CD4-positive, CD25-positive, alpha-beta regulatory T cell (primary cell): ENCODE measurements around the gene IRX3. TPM values are rescaled to one million over a fixed set of nuclear protein-coding genes. Genes with fewer than 3 reads are reported as not detected.

Source experiments
- ATAC-seq, 2 donors: fragments of 150-1000 bp; cut with Tn5 transposase; one replicate each; pipeline ENCODE4 v1.10.0; 2021; ENCODE audit warnings: low read depth in 2 of 2, moderate number of reproducible peaks in 2 of 2, moderate library complexity in 1 of 2
- DNase-seq, 3 donors: peaks; one replicate each; pipeline versions ENCODE4 v3.0.0 to v3.0.0-alpha.2; 2012 to 2022; ENCODE audit warnings: mixed read lengths in 1 of 3
- H3K27ac ChIP-seq: one replicate; pipeline ENCODE4 v1.7.0; 2013; ENCODE audit warnings: mild to moderate bottlenecking, low read length; ENCODE audit not compliant: insufficient read depth, poor library complexity, severe bottlenecking
- H3K27me3 ChIP-seq: one replicate; pipeline ENCODE4 v1.7.0; 2013; ENCODE audit warnings: low read length; ENCODE audit not compliant: control insufficient read depth, insufficient read depth
- H3K36me3 ChIP-seq: one replicate; pipeline ENCODE4 v1.7.0; 2013; ENCODE audit warnings: mild to moderate bottlenecking, low read length, moderate library complexity; ENCODE audit not compliant: control insufficient read depth, insufficient read depth
- H3K4me1 ChIP-seq: 2 replicates; pipeline ENCODE4 v1.7.0; 2013; ENCODE audit warnings: mild to moderate bottlenecking, low read length; ENCODE audit not compliant: insufficient read depth, control insufficient read depth, poor library complexity, severe bottlenecking
- H3K4me3 ChIP-seq: one replicate; pipeline ENCODE4 v1.7.0; 2013; ENCODE audit warnings: low read depth, mild to moderate bottlenecking, low read length, moderate library complexity
- H3K9me3 ChIP-seq, 2 experiments: 1 replicate in 1 of 2; 2 replicates in 1 of 2; pipeline ENCODE4 v1.7.0; 2013; ENCODE audit warnings: low read length in 2 of 2, mild to moderate bottlenecking in 1 of 2, moderate library complexity in 1 of 2; ENCODE audit not compliant: control insufficient read depth in 2 of 2
- H3K27ac Mint-ChIP-seq, 3 donors: one replicate each; pipeline ENCODE4 v1.8.0; 2020 to 2022; ENCODE audit warnings: mild to moderate bottlenecking in 3 of 3, mixed read lengths in 3 of 3, moderate library complexity in 2 of 3
- H3K27me3 Mint-ChIP-seq: one replicate; pipeline ENCODE4 v1.8.0; 2022; ENCODE audit warnings: mild to moderate bottlenecking, mixed read lengths
- H3K36me3 Mint-ChIP-seq: one replicate; pipeline ENCODE4 v1.8.0; 2020; ENCODE audit warnings: mixed read lengths
- H3K4me1 Mint-ChIP-seq, 4 donors: one replicate each; pipeline ENCODE4 v1.8.0; 2020 to 2022; ENCODE audit warnings: mixed read lengths in 4 of 4, mild to moderate bottlenecking in 1 of 4
- H3K4me3 Mint-ChIP-seq, 4 donors: one replicate each; pipeline ENCODE4 v1.8.0; 2020 to 2022; ENCODE audit warnings: mild to moderate bottlenecking in 4 of 4, mixed read lengths in 4 of 4, moderate library complexity in 3 of 4
- H3K9me3 Mint-ChIP-seq, 7 donors: one replicate each; pipeline ENCODE4 v1.8.0; 2020 to 2022; ENCODE audit warnings: mixed read lengths in 7 of 7, mild to moderate bottlenecking in 3 of 7, moderate library complexity in 2 of 7
- polyA plus RNA-seq, 4 donors: library from polyadenylated mRNA; unstranded; fragments of 300-500 nt; fragmentation: Illumina TruSeq; gene quantifications; one replicate each; pipeline ENCODE4 v1.2.3, GENCODE V29; 2021
- total RNA-seq: library from RNA; stranded (reverse); gene quantifications from one replicate; pipeline ENCODE4 v1.2.3, GENCODE V29; 2022

Gene IRX3
- total and polyA plus RNA-seq, 5 donors from 2014 or later = not detected

DNA sequence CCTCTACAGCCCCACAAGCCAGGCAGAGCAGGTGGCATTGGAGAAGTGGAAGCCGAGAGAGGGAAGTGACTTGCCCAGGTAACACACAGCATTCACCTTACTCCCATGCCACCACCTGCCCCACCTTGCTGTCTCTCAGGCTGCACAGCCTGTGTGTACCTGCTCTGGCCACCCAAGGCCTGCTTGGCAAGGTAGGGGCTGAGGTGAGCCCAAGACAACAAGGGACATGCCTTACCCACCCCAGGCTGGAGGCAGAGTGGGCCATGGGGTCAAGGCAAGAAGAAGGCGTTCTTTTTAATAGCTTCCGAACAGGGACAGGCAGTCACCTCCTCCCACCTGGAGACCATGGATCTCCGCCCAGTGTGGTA, 40.1 kb downstream of the IRX3 start:
- H3K36me3 ChIP-seq = no peaks in the 10 kb centered on the region
- H3K4me1 Mint-ChIP-seq = no peaks in the 10 kb centered on the region
- DNase-seq = no peak
- peaks cover 0 to 5% (median 0%) of the 10 kb centered on the region in 7 donors for H3K9me3 Mint-ChIP-seq
- no peak for ATAC-seq
- peaks cover 4% of the 10 kb centered on the region for H3K36me3 Mint-ChIP-seq
- no peak overlapping the region for H3K4me3 ChIP-seq
- H3K27me3 ChIP-seq = no peaks in the 10 kb centered on the region
- H3K27ac ChIP-seq = no peak overlapping the region
- peaks cover 20% of the 10 kb centered on the region for H3K27me3 Mint-ChIP-seq
- H3K27ac Mint-ChIP-seq = no peak overlapping the region
- no peak overlapping the region for H3K4me3 Mint-ChIP-seq
- H3K9me3 ChIP-seq = no peaks in the 10 kb centered on the region
- H3K4me1 ChIP-seq = no peaks in the 10 kb centered on the region

DNA sequence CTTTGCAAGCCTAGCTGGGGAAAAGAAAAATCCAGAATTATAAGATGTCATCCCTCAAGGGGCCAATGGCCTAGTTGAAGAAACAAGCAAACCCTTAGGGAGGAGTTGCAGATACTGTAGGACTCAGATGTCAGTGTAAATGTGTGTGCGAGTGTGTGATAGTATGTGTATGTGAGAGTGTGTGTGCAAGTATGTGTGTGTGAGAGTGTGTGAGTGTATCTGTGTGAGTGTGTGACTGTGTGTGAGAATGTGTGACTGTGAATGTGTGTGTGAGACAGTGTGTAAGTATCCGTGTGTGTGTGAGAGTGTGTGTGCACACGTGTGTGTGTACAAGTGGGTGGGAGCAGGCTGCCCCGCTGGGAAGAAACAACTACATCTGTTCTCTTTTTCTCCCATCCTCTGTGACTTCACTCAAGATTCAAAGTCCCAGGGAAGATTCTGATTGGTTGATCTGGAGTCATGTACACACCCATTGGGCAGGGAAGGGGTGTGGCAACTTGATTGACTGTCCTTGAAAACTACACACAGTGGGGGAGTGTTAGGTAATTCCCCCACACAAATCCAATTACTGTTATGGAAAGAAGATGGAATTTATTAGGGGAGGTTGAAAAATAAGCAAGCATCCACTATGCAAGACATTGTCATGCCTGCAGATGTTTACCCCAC, 40.7 kb downstream of the IRX3 start:
- Histone ChIP-seq H3K4me3 (no peak overlapping the region), H3K36me3 (no peaks in the 10 kb centered on the region), H3K9me3 (no peaks in the 10 kb centered on the region), H3K27ac (no peak overlapping the region), H3K4me1 (no peaks in the 10 kb centered on the region), H3K27me3 (no peaks in the 10 kb centered on the region)
- Mint-ChIP-seq H3K9me3 (peaks cover 0 to 5% (median 0%) of the 10 kb centered on the region in 7 donors), H3K4me3 (no peak overlapping the region), H3K27ac (no peak overlapping the region), H3K27me3 (peaks cover 20% of the 10 kb centered on the region), H3K36me3 (peaks cover 4% of the 10 kb centered on the region), H3K4me1 (no peaks in the 10 kb centered on the region)
- ATAC-seq (no peak), DNase-seq (no peak)

DNA sequence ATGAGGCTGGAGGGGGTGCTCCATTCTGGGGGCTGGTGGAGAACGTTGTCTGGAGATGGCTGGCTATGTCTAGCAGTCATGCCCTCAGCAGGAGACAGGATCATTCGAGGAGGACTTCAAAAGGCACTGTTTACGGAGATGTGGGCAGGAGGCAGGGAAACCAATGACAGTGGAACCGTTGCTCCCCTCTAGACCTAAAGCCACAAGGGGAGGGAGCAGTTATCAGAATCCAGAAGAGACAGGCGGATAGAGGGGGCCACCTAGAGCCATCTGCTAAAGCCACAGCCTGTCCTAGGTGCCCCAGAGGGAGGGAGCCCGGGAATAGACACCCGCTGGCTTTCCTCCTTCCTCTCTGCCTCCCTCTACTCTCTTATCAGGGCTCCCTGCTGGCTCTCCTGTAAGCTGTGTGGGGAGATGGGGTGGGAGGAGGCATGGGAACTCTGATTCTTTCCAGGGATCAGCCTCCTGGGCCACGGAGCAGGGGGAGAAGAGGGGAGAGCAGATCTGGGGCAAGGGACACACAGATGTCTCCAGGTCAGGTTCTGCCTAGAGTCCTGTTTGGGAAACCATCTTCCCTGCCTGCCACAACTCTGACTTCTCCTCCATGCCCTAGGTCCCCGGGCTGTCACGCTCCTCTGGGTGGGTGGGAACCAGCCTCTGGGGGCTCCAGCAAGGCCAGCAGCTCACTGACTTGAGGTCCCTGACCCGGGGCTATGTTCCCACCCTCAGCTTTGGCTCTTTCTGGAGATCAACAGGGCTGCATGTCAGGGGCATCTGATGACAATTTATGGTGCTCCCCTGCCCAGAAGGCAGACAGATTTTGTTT, 42.3 kb downstream of the IRX3 start:
- Mint-ChIP-seq H3K4me1 (no peaks in the 10 kb centered on the region), H3K27me3 (peaks cover 20% of the 10 kb centered on the region), H3K9me3 (peaks cover 0 to 5% (median 0%) of the 10 kb centered on the region in 7 donors), H3K27ac (peak overlapping the region in 1 of 3 donors; percentile 48), H3K36me3 (peaks cover 4% of the 10 kb centered on the region), H3K4me3 (no peak overlapping the region)
- Histone ChIP-seq H3K9me3 (no peaks in the 10 kb centered on the region), H3K27ac (no peak overlapping the region), H3K27me3 (no peaks in the 10 kb centered on the region), H3K4me1 (no peaks in the 10 kb centered on the region), H3K36me3 (no peaks in the 10 kb centered on the region), H3K4me3 (no peak overlapping the region)
- ATAC-seq = no peak
- DNase-seq = no peak

DNA sequence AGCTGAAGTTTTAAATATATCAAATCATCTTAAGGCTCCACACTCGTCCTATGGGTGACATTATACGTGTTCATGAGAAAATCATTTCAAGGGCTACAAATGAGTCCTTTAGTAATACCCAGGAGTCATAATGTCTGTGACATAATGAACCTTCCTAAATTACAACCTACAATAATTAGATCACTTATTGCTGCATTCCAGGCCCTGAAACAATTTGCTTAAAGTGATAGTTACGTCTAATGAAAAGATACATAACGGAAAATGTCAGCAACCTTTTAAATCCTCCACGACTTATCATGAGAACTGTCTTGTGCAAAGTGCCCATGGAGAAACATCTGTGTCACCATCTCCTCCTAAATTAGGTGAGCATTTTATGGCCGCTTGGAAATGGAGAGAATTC, 43.4 kb downstream of the IRX3 start:
- no peak for ATAC-seq
- Mint-ChIP-seq H3K27me3 (peaks cover 13% of the 10 kb centered on the region), H3K27ac (no peak overlapping the region), H3K9me3 (peaks cover 0 to 5% (median 0%) of the 10 kb centered on the region in 7 donors), H3K4me3 (no peak overlapping the region), H3K4me1 (no peaks in the 10 kb centered on the region), H3K36me3 (peaks cover 4% of the 10 kb centered on the region)
- DNase-seq = no peak
- Histone ChIP-seq H3K36me3 (no peaks in the 10 kb centered on the region), H3K9me3 (no peaks in the 10 kb centered on the region), H3K4me1 (no peaks in the 10 kb centered on the region), H3K4me3 (no peak overlapping the region), H3K27ac (no peak overlapping the region), H3K27me3 (no peaks in the 10 kb centered on the region)

DNA sequence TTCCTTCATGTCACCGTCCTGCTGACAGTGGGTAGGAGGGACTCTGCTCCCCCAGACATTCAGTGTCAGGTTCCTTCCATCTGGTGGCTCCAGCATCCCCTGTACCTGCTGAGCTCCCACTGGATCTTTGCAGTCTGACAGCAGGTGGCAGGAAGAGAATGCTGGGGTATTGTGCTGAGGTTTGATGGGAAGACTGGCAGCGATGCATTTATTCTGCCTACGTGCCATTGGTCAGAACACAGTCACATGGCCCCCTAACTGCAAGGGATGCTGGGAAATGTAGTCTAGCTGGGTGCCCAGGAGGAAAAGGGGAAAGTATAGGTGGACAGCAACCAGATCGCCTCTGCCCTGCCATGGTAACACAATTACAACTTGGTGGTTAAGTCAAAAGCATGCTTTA, 44.4 kb downstream of the IRX3 start:
- no peaks in the 10 kb centered on the region for H3K27me3 ChIP-seq
- no peak overlapping the region for H3K4me3 ChIP-seq
- ATAC-seq (no peak), DNase-seq (no peak)
- Mint-ChIP-seq H3K4me3 (no peak overlapping the region), H3K9me3 (peaks cover 0 to 5% (median 0%) of the 10 kb centered on the region in 7 donors), H3K36me3 (peaks cover 4% of the 10 kb centered on the region), H3K4me1 (no peaks in the 10 kb centered on the region), H3K27me3 (peaks cover 13% of the 10 kb centered on the region), H3K27ac (no peak overlapping the region)
- no peaks in the 10 kb centered on the region for H3K9me3 ChIP-seq
- H3K27ac ChIP-seq = no peak overlapping the region
- no peaks in the 10 kb centered on the region for H3K36me3 ChIP-seq
- no peaks in the 10 kb centered on the region for H3K4me1 ChIP-seq

DNA sequence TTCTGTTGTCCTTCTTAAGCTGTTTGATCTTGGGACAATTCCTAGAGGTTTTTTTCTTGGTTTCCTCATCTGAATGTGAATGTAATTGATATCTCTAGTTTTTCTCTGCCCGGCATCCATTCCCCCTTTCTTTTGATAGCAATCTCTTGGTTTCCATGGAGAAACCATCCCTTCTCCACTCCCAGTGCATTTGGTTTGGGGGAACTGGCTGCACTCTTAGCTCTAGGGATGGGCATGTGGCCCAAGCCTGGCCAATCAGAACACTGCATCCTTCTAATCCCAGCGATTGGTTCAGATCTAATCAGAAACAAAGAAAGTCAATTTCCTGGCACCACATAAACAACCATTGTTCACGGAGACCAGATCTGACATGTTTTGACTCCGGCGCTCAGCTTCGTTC, 45.1 kb downstream of the IRX3 start:
- H3K4me1 Mint-ChIP-seq = no peaks in the 10 kb centered on the region
- H3K4me3 Mint-ChIP-seq = no peak overlapping the region
- no peak overlapping the region for H3K27ac ChIP-seq
- DNase-seq = no peak
- H3K36me3 ChIP-seq = no peaks in the 10 kb centered on the region
- no peak overlapping the region for H3K4me3 ChIP-seq
- ATAC-seq = no peak
- no peaks in the 10 kb centered on the region for H3K4me1 ChIP-seq
- no peaks in the 10 kb centered on the region for H3K9me3 ChIP-seq
- H3K36me3 Mint-ChIP-seq = peaks cover 4% of the 10 kb centered on the region
- no peaks in the 10 kb centered on the region for H3K27me3 ChIP-seq
- peaks cover 8% of the 10 kb centered on the region for H3K27me3 Mint-ChIP-seq
- H3K9me3 Mint-ChIP-seq = peaks cover 0 to 5% (median 0%) of the 10 kb centered on the region in 7 donors
- no peak overlapping the region for H3K27ac Mint-ChIP-seq

DNA sequence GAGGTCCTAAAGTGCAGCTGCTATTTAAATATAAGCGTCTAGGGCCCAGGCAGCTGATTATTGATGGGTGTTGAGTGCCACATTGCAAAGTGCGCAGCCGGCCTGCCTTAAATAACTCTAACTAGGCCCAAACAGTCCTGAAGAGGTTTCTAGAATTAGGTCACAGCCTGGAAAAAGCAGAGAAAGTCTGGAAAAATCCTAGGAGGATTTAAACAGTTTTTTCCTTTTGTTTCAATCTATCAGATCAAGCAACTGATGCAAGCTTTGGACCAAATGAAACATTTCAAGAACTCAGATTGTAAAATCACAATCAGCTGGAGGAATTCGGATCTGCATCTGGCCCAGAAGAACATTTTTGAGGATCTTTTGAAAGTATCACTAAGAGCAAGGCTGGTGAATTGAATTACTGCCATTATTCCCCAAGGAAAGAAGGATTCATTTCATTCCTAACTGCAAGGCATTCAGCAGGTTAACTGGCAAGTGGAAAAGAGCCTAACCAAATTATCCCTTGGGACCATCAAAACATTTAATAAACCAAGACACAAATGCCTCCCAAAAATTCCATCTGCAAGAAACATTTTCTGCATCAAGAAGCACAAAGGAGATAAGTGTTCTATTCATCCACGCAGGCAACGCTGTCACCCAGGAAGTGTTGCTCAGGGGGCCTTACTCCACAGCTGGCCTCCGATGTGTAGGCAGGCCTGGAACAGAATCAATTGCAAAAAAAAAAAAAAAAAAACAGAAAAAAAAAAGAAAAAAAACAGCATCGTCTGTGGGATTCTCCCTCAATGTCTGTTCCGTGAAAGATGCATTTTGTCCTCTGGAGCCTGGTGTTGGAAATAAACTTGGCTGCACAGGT, 46.1 kb downstream of the IRX3 start:
- DNase-seq = no peak
- Histone ChIP-seq H3K36me3 (no peaks in the 10 kb centered on the region), H3K9me3 (no peaks in the 10 kb centered on the region), H3K27me3 (no peaks in the 10 kb centered on the region), H3K27ac (no peak overlapping the region), H3K4me1 (no peaks in the 10 kb centered on the region), H3K4me3 (no peak overlapping the region)
- no peak overlapping the region for H3K27ac Mint-ChIP-seq
- H3K4me3 Mint-ChIP-seq = no peak overlapping the region
- ATAC-seq = no peak
- H3K9me3 Mint-ChIP-seq = peaks cover 0 to 4% (median 0%) of the 10 kb centered on the region in 7 donors
- H3K36me3 Mint-ChIP-seq = no peaks in the 10 kb centered on the region
- H3K4me1 Mint-ChIP-seq = no peaks in the 10 kb centered on the region
- peaks cover 7% of the 10 kb centered on the region for H3K27me3 Mint-ChIP-seq
